Small intestine (tissue), 7 donors: ENCODE measurements around the gene KCND1. TPM values are rescaled to one million over a fixed set of nuclear protein-coding genes. Genes with fewer than 3 reads are reported as not detected.
A peak's percentile ranks its signal among the peaks of the same experiment; 100 is the strongest.

Experiments used
- DNase-seq, 2 donors: peaks; one replicate each; pipeline versions ENCODE4 v3.0.0 to v3.0.0-alpha.2; 2013
- FAIRE-seq: peaks from 2 replicates; lab custom pipeline; 2012; peaks lifted over from hg19 to GRCh38; lab: Jason Lieb, UNC
- H3K27ac ChIP-seq, 3 donors: one replicate each; pipeline ENCODE4 v1.5.1; 2013; ENCODE audit warnings: low read length in 2 of 3, mild to moderate bottlenecking in 2 of 3, control low read depth in 1 of 3, inconsistent platforms in 1 of 3, low read depth in 1 of 3, moderate library complexity in 1 of 3
- H3K27me3 ChIP-seq, 3 donors: one replicate each; pipeline ENCODE4 v1.6.1; 2013; ENCODE audit warnings: low read length in 3 of 3, inconsistent platforms in 1 of 3; ENCODE audit not compliant: control insufficient read depth in 3 of 3, insufficient read depth in 3 of 3
- H3K36me3 ChIP-seq, 3 donors: one replicate each; pipeline ENCODE4 v1.6.1; 2013; ENCODE audit warnings: low read length in 3 of 3, inconsistent platforms in 1 of 3, low read depth in 1 of 3, mild to moderate bottlenecking in 1 of 3, moderate library complexity in 1 of 3; ENCODE audit not compliant: control insufficient read depth in 3 of 3, insufficient read depth in 2 of 3
- H3K4me1 ChIP-seq, 3 donors: one replicate each; pipeline ENCODE4 v1.6.1; 2013; ENCODE audit warnings: low read length in 2 of 3, inconsistent platforms in 1 of 3, low read depth in 1 of 3, mild to moderate bottlenecking in 1 of 3, moderate library complexity in 1 of 3; ENCODE audit not compliant: control insufficient read depth in 3 of 3, insufficient read depth in 2 of 3
- H3K4me3 ChIP-seq, 3 donors: one replicate each; pipeline ENCODE4 v1.5.1; 2013; ENCODE audit warnings: low read length in 3 of 3, control low read depth in 1 of 3, inconsistent platforms in 1 of 3, low read depth in 1 of 3, mild to moderate bottlenecking in 1 of 3, moderate library complexity in 1 of 3
- H3K9me3 ChIP-seq, 2 donors: one replicate each; pipeline ENCODE4 v1.6.1; 2013; ENCODE audit warnings: low read depth in 1 of 2, low read length in 1 of 2; ENCODE audit not compliant: control insufficient read depth in 2 of 2, insufficient read depth in 1 of 2
- WGBS, 3 donors: extraction: QIAGEN DNeasy Blood & Tissue Kit; methylation state at CpG; one replicate each; pipeline ENCODE4 v1.1.7; 2013; 5-methylcytosine and 5-hydroxymethylcytosine counted together
- polyA plus RNA-seq, 4 donors: library from polyadenylated mRNA; stranded (reverse) in 3 of 4; unstranded in 1 of 4; fragments of 200-250 nt in 3 of 4; fragments of 120-200 nt in 1 of 4; gene quantifications; one replicate each; pipeline versions ENCODE4 v1.2.1 to v1.2.3, GENCODE V29; 2013
- donor health status: healthy with polysubstance abuse.
- donor health status: control.
- donor health status: control.
- donor health status: Bipolar disorder and iron deficiency.
- donor health status: healthy.

The KCND1 gene
- polyA plus RNA-seq, 4 donors: 0.27 to 1.7 (median 0.78) TPM

GRCh38 chrX:48972220-48973164 lies 848 bp upstream of the KCND1 start:
- Histone ChIP-seq H3K36me3 (peaks cover 0 to 25% (median 3%) of the 10 kb centered on the region in 3 donors), H3K27ac (peak overlapping the region in 1 of 3 donors; percentile 52), H3K4me1 (peaks cover 0 to 7% (median 0%) of the 10 kb centered on the region in 3 donors), H3K4me3 (peak overlapping the region in 1 of 3 donors; percentile 35), H3K9me3 (no peaks in the 10 kb centered on the region), H3K27me3 (no peaks in the 10 kb centered on the region)
- peak; percentile 36 to 45 for DNase-seq
- 22 to 34% (median 25%) methylated on average over 13 of the region's 13 CpGs for WGBS, 3 donors
- no peak for FAIRE-seq

- WGBS, 3 donors: 93 to 96% (median 94%) methylated on average over 19 to 28 of the region's 28 CpGs
- H3K27me3 ChIP-seq: no peaks in the 10 kb centered on the region
- FAIRE-seq: no peak
Observed at GRCh38 chrX:48969471-48969870, 2.2 kb downstream of the KCND1 start.

GRCh38 chrX:48968377-48968776 lies 3.3 kb downstream of the KCND1 start:
- Histone ChIP-seq H3K36me3 (peaks cover 0 to 5% (median 0%) of the 10 kb centered on the region in 3 donors), H3K27ac (no peak overlapping the region), H3K4me1 (peaks cover 0 to 7% (median 0%) of the 10 kb centered on the region in 3 donors), H3K27me3 (no peaks in the 10 kb centered on the region), H3K4me3 (no peak overlapping the region), H3K9me3 (no peaks in the 10 kb centered on the region)
- FAIRE-seq (no peak), DNase-seq (no peak)
- WGBS, 3 donors: 53 to 85% (median 80%) methylated on average over 1 of the region's 1 CpG

More at GRCh38 chrX:48969471-48969870, 2.2 kb downstream of the KCND1 start:
- Histone ChIP-seq H3K27ac (no peak overlapping the region), H3K4me1 (peaks cover 0 to 7% (median 0%) of the 10 kb centered on the region in 3 donors), H3K4me3 (no peak overlapping the region), H3K36me3 (peaks cover 0 to 15% (median 0%) of the 10 kb centered on the region in 3 donors), H3K9me3 (no peaks in the 10 kb centered on the region)
- DNase-seq: no peak

- H3K27ac ChIP-seq: no peak overlapping the region
- H3K27me3 ChIP-seq: no peaks in the 10 kb centered on the region
- DNase-seq: no peak
- peaks cover 0 to 9% (median 0%) of the 10 kb centered on the region in 3 donors for H3K4me1 ChIP-seq
- WGBS, 3 donors: 81 to 88% (median 87%) methylated on average over 12 to 15 of the region's 15 CpGs
- peaks cover 0 to 4% (median 0%) of the 10 kb centered on the region in 3 donors for H3K36me3 ChIP-seq
- no peak for FAIRE-seq
- H3K9me3 ChIP-seq: no peaks in the 10 kb centered on the region
- H3K4me3 ChIP-seq: no peak overlapping the region
Observed at GRCh38 chrX:48966796-48967579, 4.7 kb downstream of the KCND1 start.

GRCh38 chrX:48965959-48966358 lies 5.7 kb downstream of the KCND1 start:
- 89 to 96% (median 96%) methylated on average over 7 to 14 of the region's 14 CpGs for WGBS, 3 donors
- Histone ChIP-seq H3K4me1 (peaks cover 0 to 14% (median 0%) of the 10 kb centered on the region in 3 donors), H3K4me3 (no peak overlapping the region), H3K27me3 (no peaks in the 10 kb centered on the region), H3K36me3 (peaks cover 0 to 4% (median 0%) of the 10 kb centered on the region in 3 donors), H3K9me3 (no peaks in the 10 kb centered on the region), H3K27ac (no peak overlapping the region)
- DNase-seq: no peak
- FAIRE-seq: no peak

GRCh38 chrX:48961585-48962091 lies 10.0 kb downstream of the KCND1 start:
- no peak for FAIRE-seq
- Histone ChIP-seq H3K27me3 (no peaks in the 10 kb centered on the region), H3K27ac (peak overlapping the region in 2 of 3 donors; percentile 76 to 83), H3K4me1 (peaks cover 0 to 23% (median 0%) of the 10 kb centered on the region in 3 donors), H3K4me3 (no peak overlapping the region), H3K36me3 (peaks cover 0 to 6% (median 0%) of the 10 kb centered on the region in 3 donors), H3K9me3 (no peaks in the 10 kb centered on the region)
- DNase-seq: peak; percentile 63 to 70
- WGBS, 3 donors: 26 to 40% (median 28%) methylated on average over 4 to 5 of the region's 5 CpGs

- FAIRE-seq (no peak), DNase-seq (no peak)
- WGBS, 3 donors: 85 to 95% (median 92%) methylated on average over 2 of the region's 2 CpGs
- Histone ChIP-seq H3K9me3 (no peaks in the 10 kb centered on the region), H3K4me1 (peaks cover 0 to 23% (median 0%) of the 10 kb centered on the region in 3 donors), H3K36me3 (peaks cover 0 to 12% (median 0%) of the 10 kb centered on the region in 3 donors), H3K27ac (peak overlapping the region in 1 of 3 donors; percentile 39), H3K27me3 (no peaks in the 10 kb centered on the region), H3K4me3 (no peak overlapping the region)
Observed at GRCh38 chrX:48960291-48960690, 11.4 kb downstream of the KCND1 start.
